CD8-positive, alpha-beta memory T cell (primary cell): ENCODE results near the gene PARP9. TPM values are rescaled to one million over a fixed set of nuclear protein-coding genes. Genes with fewer than 3 reads are reported as not detected.
A peak's percentile ranks its signal among the peaks of the same experiment; 100 is the strongest.

Experiments
- CTCF ChIA-PET: fragments of 350-600 bp; sonication (Branson Sonifier 250); formaldehyde crosslinking; loops from one replicate; lab custom pipeline; 2021; ENCODE audit warnings: antibody characterized with exemption; lab: Charles Lee
- POLR2A ChIA-PET: fragments of 350-600 bp; sonication (Branson Sonifier 250); formaldehyde crosslinking; loops from one replicate; lab custom pipeline; 2021; ENCODE audit warnings: antibody characterized with exemption; lab: Charles Lee
- DNase-seq, 5 donors: peaks; one replicate each; pipeline versions ENCODE4 v3.0.0 to v3.0.0-alpha.2; 2020 to 2022; ENCODE audit warnings: mixed read lengths in 1 of 5
- H3K27ac ChIP-seq: one replicate; pipeline ENCODE4 v1.7.0; 2013; ENCODE audit warnings: low read depth, mild to moderate bottlenecking, low read length, moderate library complexity
- H3K27me3 ChIP-seq: 2 replicates; pipeline ENCODE4 v1.7.0; 2013; ENCODE audit warnings: low read length, mild to moderate bottlenecking; ENCODE audit not compliant: insufficient read depth, poor library complexity, severe bottlenecking
- H3K36me3 ChIP-seq: 2 replicates; pipeline ENCODE4 v1.7.0; 2013; ENCODE audit warnings: mild to moderate bottlenecking, low read length, moderate library complexity; ENCODE audit not compliant: insufficient read depth
- H3K4me1 ChIP-seq: 2 replicates; pipeline ENCODE4 v1.7.0; 2013; ENCODE audit warnings: mild to moderate bottlenecking, low read length, moderate library complexity; ENCODE audit not compliant: insufficient read depth
- H3K4me3 ChIP-seq: 2 replicates; pipeline ENCODE4 v1.7.0; 2013; ENCODE audit warnings: mild to moderate bottlenecking, low read length
- H3K9me3 ChIP-seq: 2 replicates; pipeline ENCODE4 v1.7.0; 2013; ENCODE audit warnings: mild to moderate bottlenecking, low read length
- H3K27ac Mint-ChIP-seq, 8 donors: one replicate each; pipeline ENCODE4 v1.8.0; 2020 to 2021; ENCODE audit warnings: mixed read lengths in 8 of 8, mild to moderate bottlenecking in 6 of 8, inconsistent platforms in 3 of 8, moderate library complexity in 3 of 8
- H3K27me3 Mint-ChIP-seq, 2 donors: one replicate each; pipeline ENCODE4 v1.8.0; 2020 to 2021; ENCODE audit warnings: mixed read lengths in 2 of 2, mild to moderate bottlenecking in 1 of 2, moderate library complexity in 1 of 2
- H3K36me3 Mint-ChIP-seq, 3 donors: one replicate each; pipeline ENCODE4 v1.8.0; 2020 to 2021; ENCODE audit warnings: mixed read lengths in 3 of 3, inconsistent platforms in 1 of 3, mild to moderate bottlenecking in 1 of 3
- H3K4me1 Mint-ChIP-seq, 3 donors: one replicate each; pipeline ENCODE4 v1.8.0; 2020 to 2021; ENCODE audit warnings: mixed read lengths in 3 of 3, inconsistent platforms in 1 of 3, mild to moderate bottlenecking in 1 of 3
- H3K4me3 Mint-ChIP-seq, 7 donors: one replicate each; pipeline ENCODE4 v1.8.0; 2020 to 2021; ENCODE audit warnings: mixed read lengths in 7 of 7, mild to moderate bottlenecking in 6 of 7, moderate library complexity in 4 of 7, inconsistent platforms in 2 of 7
- H3K9me3 Mint-ChIP-seq, 5 donors: one replicate each; pipeline ENCODE4 v1.8.0; 2020 to 2022; ENCODE audit warnings: mixed read lengths in 5 of 5, mild to moderate bottlenecking in 3 of 5, moderate library complexity in 2 of 5, inconsistent platforms in 1 of 5
- polyA plus RNA-seq: library from polyadenylated mRNA; unstranded; fragments of 300-500 nt; fragmentation: Illumina TruSeq; gene quantifications from one replicate; pipeline ENCODE4 v1.2.3, GENCODE V29; 2021
- total RNA-seq, 2 experiments: library from RNA; stranded (reverse); gene quantifications; one replicate each; pipeline ENCODE4 v1.2.3, GENCODE V29; 2021

PARP9 gene
- total and polyA plus RNA-seq, 3 experiments from 2014 or later = 13.2 to 32.5 (median 13.4) TPM

DNA sequence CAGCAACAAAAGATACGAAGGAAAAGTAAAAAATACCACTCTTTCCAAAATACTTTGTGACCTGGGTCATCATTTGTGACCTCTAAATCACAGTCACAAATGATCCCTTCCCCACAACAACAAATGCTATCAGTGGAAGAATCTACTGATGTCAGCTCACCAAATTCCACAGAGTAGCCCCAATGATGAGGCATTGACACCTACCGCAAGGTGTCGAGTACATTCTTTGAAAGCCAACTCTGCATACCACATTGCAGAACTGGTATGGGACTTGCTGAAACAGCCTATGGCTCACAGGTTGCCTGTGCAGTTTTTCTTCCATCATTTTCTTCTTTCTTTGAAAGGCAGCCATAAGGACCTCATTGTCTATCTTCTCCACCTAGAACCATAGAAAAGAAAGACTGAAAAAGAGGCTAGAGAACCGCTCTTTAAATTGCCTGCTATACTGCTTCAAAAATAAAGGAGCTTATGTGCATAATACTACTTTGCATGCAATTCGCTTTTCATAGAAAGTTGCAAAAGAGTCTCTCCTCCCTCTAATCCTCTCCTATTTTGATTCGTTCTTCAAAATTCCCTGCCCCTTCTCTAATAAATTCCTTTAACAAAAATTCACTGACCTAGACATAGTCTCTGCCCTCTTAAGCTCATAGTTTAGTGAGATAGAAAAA is 28.0 kb downstream of the PARP9 start:
- no peak overlapping the region for H3K4me3 Mint-ChIP-seq
- peaks cover 10 to 19% (median 12%) of the 10 kb centered on the region in 3 donors for H3K4me1 Mint-ChIP-seq
- peaks cover 60% of the 10 kb centered on the region for H3K36me3 ChIP-seq
- H3K9me3 Mint-ChIP-seq = no peaks in the 10 kb centered on the region
- H3K27me3 Mint-ChIP-seq = no peaks in the 10 kb centered on the region
- H3K36me3 Mint-ChIP-seq = peaks cover 8 to 90% (median 45%) of the 10 kb centered on the region in 3 donors
- H3K27ac ChIP-seq = no peak overlapping the region
- H3K4me3 ChIP-seq = no peak overlapping the region
- ChIA-PET POLR2A (no interaction called here), CTCF (interaction anchor here (0.6 kb wide), 1 partner anchor 144 kb away, joined by 3 read pairs; no protein-coding TSS in a partner anchor)
- H3K4me1 ChIP-seq = no peaks in the 10 kb centered on the region
- peak overlapping the region in 1 of 8 donors; percentile 5 for H3K27ac Mint-ChIP-seq
- DNase-seq = no peak
- H3K27me3 ChIP-seq = no peaks in the 10 kb centered on the region
- H3K9me3 ChIP-seq = no peaks in the 10 kb centered on the region

DNA sequence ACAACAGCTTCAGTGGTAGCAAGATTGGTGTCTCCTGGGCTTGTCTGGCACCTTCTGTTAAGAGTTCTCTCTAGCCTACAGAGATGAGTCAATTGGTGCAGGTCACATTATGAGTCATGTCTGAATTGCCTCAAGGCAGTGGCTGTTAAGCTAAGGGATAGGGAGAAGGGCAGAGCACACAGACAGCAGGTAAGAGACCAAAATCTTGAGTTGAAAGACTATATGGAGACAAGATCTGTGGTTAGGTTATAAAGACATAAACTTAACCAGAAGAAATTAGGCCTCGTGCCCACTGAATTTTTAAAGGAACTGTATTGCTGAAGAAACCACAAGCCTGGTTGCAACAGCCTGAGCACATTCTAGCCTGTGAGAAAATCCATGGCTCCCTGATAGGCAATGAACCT is 30.2 kb downstream of the PARP9 start:
- Mint-ChIP-seq H3K27me3 (no peaks in the 10 kb centered on the region), H3K9me3 (no peaks in the 10 kb centered on the region), H3K27ac (peak overlapping the region in 3 of 8 donors; percentile 9 to 68 (median 48)), H3K36me3 (peaks cover 0 to 82% (median 42%) of the 10 kb centered on the region in 3 donors), H3K4me3 (no peak overlapping the region), H3K4me1 (peaks cover 5 to 9% (median 8%) of the 10 kb centered on the region in 3 donors)
- POLR2A ChIA-PET = no interaction called here
- DNase-seq = no peak
- CTCF ChIA-PET = interaction anchor here (1.4 kb wide), 1 partner anchor 155 kb away, joined by 3 read pairs; no protein-coding TSS in a partner anchor
- Histone ChIP-seq H3K9me3 (no peaks in the 10 kb centered on the region), H3K4me3 (no peak overlapping the region), H3K27ac (no peak overlapping the region), H3K27me3 (no peaks in the 10 kb centered on the region), H3K36me3 (peaks cover 60% of the 10 kb centered on the region), H3K4me1 (no peaks in the 10 kb centered on the region)

- Mint-ChIP-seq H3K36me3 (peaks cover 0 to 79% (median 39%) of the 10 kb centered on the region in 3 donors), H3K4me3 (no peak overlapping the region), H3K9me3 (no peaks in the 10 kb centered on the region), H3K27me3 (no peaks in the 10 kb centered on the region), H3K27ac (peak overlapping the region; percentile 6 to 88 (median 18)), H3K4me1 (peaks cover 4 to 7% (median 5%) of the 10 kb centered on the region in 3 donors)
- H3K27ac ChIP-seq = no peak overlapping the region
- no peak for DNase-seq
- no peaks in the 10 kb centered on the region for H3K9me3 ChIP-seq
- H3K27me3 ChIP-seq = no peaks in the 10 kb centered on the region
- ChIA-PET CTCF (interaction anchor here (1.4 kb wide), 1 partner anchor 155 kb away, joined by 3 read pairs; no protein-coding TSS in a partner anchor), POLR2A (no interaction called here)
- no peak overlapping the region for H3K4me3 ChIP-seq
- H3K4me1 ChIP-seq = no peaks in the 10 kb centered on the region
- peaks cover 55% of the 10 kb centered on the region for H3K36me3 ChIP-seq
These were observed 30.6 kb downstream of the PARP9 start for GRCh38 chr3:122533480-122533879.

- Histone ChIP-seq H3K4me1 (no peaks in the 10 kb centered on the region), H3K27me3 (no peaks in the 10 kb centered on the region), H3K27ac (no peak overlapping the region), H3K4me3 (no peak overlapping the region), H3K36me3 (peaks cover 38% of the 10 kb centered on the region), H3K9me3 (no peaks in the 10 kb centered on the region)
- Mint-ChIP-seq H3K9me3 (no peaks in the 10 kb centered on the region), H3K27ac (peak overlapping the region in 1 of 8 donors; percentile 23), H3K36me3 (peaks cover 0 to 62% (median 24%) of the 10 kb centered on the region in 3 donors), H3K4me1 (peaks cover 0 to 4% (median 0%) of the 10 kb centered on the region in 3 donors), H3K4me3 (no peak overlapping the region), H3K27me3 (no peaks in the 10 kb centered on the region)
- ChIA-PET CTCF (no interaction called here), POLR2A (no interaction called here)
- DNase-seq = no peak
These were observed 33.9 kb downstream of the PARP9 start for GRCh38 chr3:122530164-122530563.

GRCh38 chr3:122523317-122523716 is 40.8 kb downstream of the PARP9 start:
- H3K4me1 Mint-ChIP-seq = no peaks in the 10 kb centered on the region
- H3K9me3 Mint-ChIP-seq = no peaks in the 10 kb centered on the region
- no peak overlapping the region for H3K4me3 ChIP-seq
- H3K27me3 ChIP-seq = no peaks in the 10 kb centered on the region
- no peak overlapping the region for H3K27ac ChIP-seq
- peaks cover 0 to 12% (median 2%) of the 10 kb centered on the region in 3 donors for H3K36me3 Mint-ChIP-seq
- POLR2A ChIA-PET = no interaction called here
- DNase-seq = no peak
- H3K27ac Mint-ChIP-seq = no peak overlapping the region
- H3K27me3 Mint-ChIP-seq = peaks cover 0 to 3% of the 10 kb centered on the region in 2 donors
- CTCF ChIA-PET = no interaction called here
- no peaks in the 10 kb centered on the region for H3K9me3 ChIP-seq
- no peak overlapping the region for H3K4me3 Mint-ChIP-seq
- H3K4me1 ChIP-seq = no peaks in the 10 kb centered on the region
- H3K36me3 ChIP-seq = peaks cover 5% of the 10 kb centered on the region

- ChIA-PET CTCF (no interaction called here), POLR2A (no interaction called here)
- Histone ChIP-seq H3K9me3 (no peaks in the 10 kb centered on the region), H3K27ac (no peak overlapping the region), H3K4me1 (no peaks in the 10 kb centered on the region), H3K27me3 (no peaks in the 10 kb centered on the region), H3K4me3 (no peak overlapping the region), H3K36me3 (no peaks in the 10 kb centered on the region)
- no peak for DNase-seq
- H3K4me3 Mint-ChIP-seq = no peak overlapping the region
- H3K27ac Mint-ChIP-seq = peak overlapping the region in 1 of 8 donors; percentile 5
- no peaks in the 10 kb centered on the region for H3K9me3 Mint-ChIP-seq
- H3K4me1 Mint-ChIP-seq = no peaks in the 10 kb centered on the region
- no peaks in the 10 kb centered on the region for H3K36me3 Mint-ChIP-seq
- peaks cover 0 to 3% of the 10 kb centered on the region in 2 donors for H3K27me3 Mint-ChIP-seq
These were observed 43.2 kb downstream of the PARP9 start for GRCh38 chr3:122520861-122521260.

DNA sequence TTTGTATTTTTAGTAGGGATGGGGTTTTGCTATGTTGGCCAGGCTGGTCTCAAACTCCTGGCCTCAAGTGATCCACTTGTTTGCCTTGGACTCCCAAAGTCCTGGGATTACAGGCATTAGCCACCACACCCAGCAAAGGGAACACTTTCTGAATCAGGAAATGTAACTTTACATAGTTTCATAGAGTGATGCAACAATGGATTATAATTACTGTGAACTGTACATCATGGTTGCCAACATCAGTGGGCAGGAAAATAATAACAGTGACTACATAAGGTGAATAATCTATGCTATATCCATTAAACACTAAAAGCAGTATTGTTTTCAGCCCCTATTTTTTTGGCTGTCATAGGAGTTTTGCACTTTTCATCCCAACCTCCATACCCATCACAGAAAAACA is 44.4 kb downstream of the PARP9 start:
- peaks cover 0 to 4% (median 4%) of the 10 kb centered on the region in 3 donors for H3K4me1 Mint-ChIP-seq
- Histone ChIP-seq H3K4me1 (peaks cover 5% of the 10 kb centered on the region), H3K27me3 (no peaks in the 10 kb centered on the region), H3K36me3 (no peaks in the 10 kb centered on the region), H3K27ac (no peak overlapping the region), H3K9me3 (no peaks in the 10 kb centered on the region), H3K4me3 (no peak overlapping the region)
- ChIA-PET POLR2A (no interaction called here), CTCF (no interaction called here)
- H3K27me3 Mint-ChIP-seq = peaks cover 0 to 3% of the 10 kb centered on the region in 2 donors
- no peak overlapping the region for H3K4me3 Mint-ChIP-seq
- no peak for DNase-seq
- peaks cover 0 to under 1% (median 0%) of the 10 kb centered on the region in 3 donors for H3K36me3 Mint-ChIP-seq
- H3K9me3 Mint-ChIP-seq = no peaks in the 10 kb centered on the region
- H3K27ac Mint-ChIP-seq = no peak overlapping the region

GRCh38 chr3:122516846-122517360 is 47.2 kb downstream of the PARP9 start:
- Histone ChIP-seq H3K4me3 (no peak overlapping the region), H3K9me3 (no peaks in the 10 kb centered on the region), H3K36me3 (no peaks in the 10 kb centered on the region), H3K4me1 (peaks cover 18% of the 10 kb centered on the region), H3K27ac (no peak overlapping the region), H3K27me3 (no peaks in the 10 kb centered on the region)
- ChIA-PET CTCF (no interaction called here), POLR2A (no interaction called here)
- Mint-ChIP-seq H3K27ac (peak overlapping the region in 1 of 8 donors; percentile 67), H3K4me3 (peak overlapping the region in 3 of 7 donors; percentile 26 to 66 (median 54)), H3K4me1 (peaks cover 19 to 23% (median 22%) of the 10 kb centered on the region in 3 donors), H3K36me3 (peaks cover 0 to 2% (median 0%) of the 10 kb centered on the region in 3 donors), H3K9me3 (no peaks in the 10 kb centered on the region), H3K27me3 (peaks cover 0 to 3% of the 10 kb centered on the region in 2 donors)
- no peak for DNase-seq
